GM19025 (cell line): ENCODE data around the gene TEDC2.
A peak's percentile ranks its signal among the peaks of the same experiment; 100 is the strongest.

Experiments
- ATAC-seq: cut with Tn5 transposase; IDR thresholded peaks from one replicate; pipeline ENCODE4 v1.9.1; 2021; ENCODE audit warnings: mild to moderate bottlenecking, low read depth, moderate library complexity; ENCODE audit not compliant: unreplicated experiment

The TEDC2 gene

GRCh38 chr16:2490190-2491105 lies 30.5 kb downstream of the TEDC2 start:
- ATAC-seq: no peak

DNA sequence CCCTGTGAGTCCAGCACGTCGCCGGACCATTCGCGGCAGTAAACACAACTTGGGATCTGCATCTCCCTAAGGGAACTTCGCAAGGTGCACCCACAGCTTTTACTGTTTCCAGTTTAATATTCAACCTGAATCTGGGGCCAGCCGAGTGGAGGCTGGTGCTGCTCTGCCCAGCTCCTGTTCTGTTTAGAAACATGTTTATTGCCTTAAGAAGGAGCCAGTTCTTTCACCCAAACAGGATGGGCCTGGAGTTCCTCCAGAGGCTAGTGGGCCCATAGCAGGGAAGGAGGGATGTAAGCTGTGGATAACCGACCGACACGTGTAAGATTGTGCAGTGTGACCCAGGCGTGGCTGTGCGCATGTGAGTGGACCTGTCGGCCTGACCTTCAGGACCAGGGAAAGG lies 32.4 kb downstream of the TEDC2 start:
- ATAC-seq: no peak

GRCh38 chr16:2493605-2494004 lies 33.7 kb downstream of the TEDC2 start:
- ATAC-seq: no peak

DNA sequence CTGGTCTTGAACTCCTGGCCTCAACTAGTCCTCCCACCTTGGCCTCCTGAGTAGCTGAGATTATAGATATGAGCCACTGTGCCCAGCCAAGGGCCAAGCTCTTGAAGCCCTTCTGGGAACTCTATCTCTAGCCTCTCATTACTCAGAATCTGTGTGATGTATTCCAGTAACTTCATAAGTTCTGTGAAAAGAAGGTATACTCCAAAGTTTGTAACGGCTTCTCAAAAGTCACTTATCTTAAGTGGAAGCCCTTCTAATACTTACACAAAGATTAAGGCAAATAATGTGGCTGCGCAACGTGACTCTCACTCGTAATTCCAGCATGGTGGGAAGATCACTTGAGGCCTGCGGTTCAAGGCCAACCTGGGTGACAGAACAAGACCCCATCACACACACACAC lies 34.7 kb downstream of the TEDC2 start:
- no peak for ATAC-seq

DNA sequence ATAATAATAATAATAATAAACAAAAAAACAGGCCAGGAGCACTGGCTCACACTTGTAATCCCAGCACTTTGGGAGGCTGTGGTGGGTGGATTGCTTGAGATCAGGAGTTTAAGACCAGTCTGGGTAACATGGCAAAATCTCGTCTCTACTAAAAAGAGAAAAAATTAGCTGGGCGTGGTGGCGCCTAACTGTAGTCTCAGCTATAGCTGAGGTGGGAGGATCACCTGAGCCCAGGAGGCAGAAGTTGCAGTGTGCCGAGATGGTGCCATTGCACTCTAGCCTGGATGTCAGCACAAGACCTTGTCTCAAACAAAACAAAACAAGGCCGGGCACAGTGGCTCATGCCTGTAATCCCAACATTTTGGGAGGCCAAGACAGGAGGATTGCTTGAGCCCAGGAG lies 35.1 kb downstream of the TEDC2 start:
- no peak for ATAC-seq

GRCh38 chr16:2496223-2497115 lies 36.6 kb downstream of the TEDC2 start:
- ATAC-seq: no peak

GRCh38 chr16:2497116-2497630 lies 37.3 kb downstream of the TEDC2 start:
- ATAC-seq: no peak

- ATAC-seq: no peak
These were observed 38.0 kb downstream of the TEDC2 start for GRCh38 chr16:2497695-2498484.

DNA sequence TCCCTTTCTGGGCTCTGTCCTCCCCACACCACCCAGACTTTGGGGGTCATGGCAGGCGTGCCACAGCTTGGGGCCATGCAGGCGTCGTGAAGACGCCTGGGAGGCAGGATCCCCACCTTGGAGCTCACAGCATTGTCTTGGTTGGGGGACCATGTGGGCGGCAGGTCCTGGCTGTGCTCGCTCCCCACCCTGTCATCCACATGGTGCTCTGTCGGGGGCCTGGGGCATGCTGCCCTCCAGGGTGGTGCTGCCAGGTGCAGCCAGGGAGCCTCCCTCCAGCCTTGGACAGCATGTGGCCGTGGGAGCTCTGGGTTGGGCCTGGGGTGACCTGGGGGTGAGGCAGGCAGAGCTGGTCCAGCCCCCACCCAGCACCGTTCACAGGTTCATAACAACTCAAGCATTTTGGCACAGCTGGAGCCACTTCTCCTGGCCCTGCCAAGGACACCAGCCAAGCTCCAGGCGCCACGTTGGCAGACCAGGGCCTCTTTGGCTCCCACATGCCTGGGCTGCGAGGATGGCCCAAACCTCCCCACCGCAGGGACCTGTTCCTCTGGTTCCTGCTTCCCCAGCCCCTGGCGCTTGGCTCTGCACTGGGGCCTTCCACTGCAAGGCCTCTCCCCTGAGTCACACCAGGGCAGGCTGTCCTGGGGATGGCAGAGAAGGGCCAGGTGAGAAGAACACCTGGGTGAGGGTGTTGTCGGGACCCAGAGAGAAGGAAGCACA lies 38.8 kb downstream of the TEDC2 start:
- no peak for ATAC-seq

- no peak for ATAC-seq
These were observed 39.5 kb downstream of the TEDC2 start for GRCh38 chr16:2499454-2499853.

DNA sequence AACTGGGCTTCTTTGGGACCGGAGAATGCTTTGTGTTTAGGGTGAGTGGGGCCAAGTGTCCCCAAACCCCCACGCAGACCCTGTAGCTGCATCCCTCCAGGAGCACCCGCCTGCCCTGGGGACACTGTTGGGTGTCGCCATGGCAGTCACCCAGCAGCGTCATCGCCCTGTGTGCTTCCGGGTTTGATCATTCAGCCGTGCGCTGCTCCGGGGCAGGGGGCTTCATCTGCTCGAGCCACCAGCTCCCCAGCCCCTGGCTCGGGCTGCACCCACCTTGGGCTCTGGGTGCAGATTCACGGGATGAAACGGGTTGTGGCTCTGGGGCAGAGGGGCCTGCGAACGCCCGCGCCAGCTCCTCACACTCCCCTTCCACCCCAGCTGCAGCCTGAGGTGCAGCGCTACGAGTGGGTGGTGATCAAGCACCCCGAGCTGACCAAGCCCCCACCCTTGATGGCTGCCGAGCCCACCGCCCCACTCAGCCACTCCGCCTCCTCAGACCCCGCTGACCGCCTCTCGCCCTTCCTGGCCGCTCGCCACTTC lies 40.1 kb downstream of the TEDC2 start:
- no peak for ATAC-seq

GRCh38 chr16:2500430-2500917 lies 40.6 kb downstream of the TEDC2 start:
- no peak for ATAC-seq

- peak; percentile 58 for ATAC-seq
These were observed 41.2 kb downstream of the TEDC2 start for GRCh38 chr16:2500918-2501750.

DNA sequence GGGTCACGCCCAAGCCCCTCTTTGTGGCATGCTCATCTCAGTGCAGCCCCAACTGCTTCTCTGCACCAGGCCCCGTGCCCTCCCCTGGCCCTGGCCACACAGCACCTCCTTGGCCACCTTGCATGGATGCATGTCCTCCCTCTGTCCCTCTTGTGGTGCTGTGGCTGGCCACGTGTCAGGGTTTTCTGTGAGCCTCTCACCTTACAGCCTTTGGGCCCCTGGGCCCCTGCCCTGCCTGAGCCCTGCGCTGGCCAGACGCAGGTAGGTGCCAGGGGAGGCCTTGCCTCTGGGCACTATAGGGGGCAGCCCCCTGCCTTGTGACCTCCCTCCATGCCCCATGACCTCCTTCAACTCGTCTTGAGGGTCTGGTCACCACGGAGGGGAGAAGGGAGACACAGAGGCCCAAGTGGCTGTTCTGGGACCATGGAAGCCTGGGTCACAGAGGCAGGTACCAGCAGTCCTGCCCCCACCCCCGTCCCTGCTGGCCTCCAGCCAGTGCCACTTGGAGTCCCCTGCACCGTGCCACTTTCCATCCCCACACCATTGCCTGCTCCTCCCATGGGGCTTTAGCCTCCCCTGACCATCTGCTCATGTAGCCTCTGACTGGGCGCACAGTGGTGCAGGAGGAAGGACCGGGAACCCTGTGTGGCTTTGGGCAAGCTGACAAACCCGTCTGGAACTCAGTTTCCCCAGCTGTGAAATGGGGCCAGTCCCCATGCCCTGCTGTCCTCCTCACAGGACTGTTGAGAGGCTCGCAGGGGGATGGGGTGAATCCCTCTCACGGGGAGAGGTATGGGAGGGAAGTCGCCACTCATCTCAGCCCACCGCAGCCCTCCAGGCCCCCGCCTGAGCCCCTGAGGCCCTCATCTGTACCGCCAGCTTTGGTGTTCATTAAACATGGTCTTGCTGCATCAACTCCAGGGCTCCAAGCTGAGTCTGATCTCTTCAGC lies 42.3 kb downstream of the TEDC2 start:
- no peak for ATAC-seq

GRCh38 chr16:2505695-2506094 lies 45.8 kb downstream of the TEDC2 start:
- ATAC-seq: no peak

GRCh38 chr16:2507052-2507659 lies 47.2 kb downstream of the TEDC2 start:
- no peak for ATAC-seq

- no peak for ATAC-seq
These were observed 47.8 kb downstream of the TEDC2 start for GRCh38 chr16:2507665-2508064.
